DMS 273 treated with DMSO at 0.1 percent for 48 hours (cell line): ENCODE results near the gene ITGB7.

Experiments used
- DNase-seq: peaks from one replicate; lab custom pipeline; 2025; lab: John Stamatoyannopoulos, UW

ITGB7 gene

DNA sequence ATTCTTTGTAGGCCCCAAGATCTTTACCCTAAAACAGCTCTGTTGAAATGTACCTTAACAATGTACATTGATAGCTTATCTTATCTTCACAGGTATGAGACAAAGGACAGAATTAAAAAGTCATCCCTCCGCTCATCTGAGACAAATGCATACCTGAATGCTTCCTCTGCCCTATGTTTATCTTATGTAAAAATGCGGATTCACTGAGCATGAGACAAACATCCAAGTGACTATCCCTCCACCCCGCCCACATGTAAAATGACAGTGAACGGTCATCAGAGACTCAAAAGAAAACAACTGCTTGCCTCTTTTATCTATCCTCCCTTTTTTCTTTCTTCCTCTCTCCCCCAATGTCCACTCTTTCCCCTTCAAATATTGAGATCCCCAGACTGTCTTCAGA, 63.7 kb downstream of the ITGB7 start:
- no peak for DNase-seq
